ENCODE results near the gene CCDC12.

DNA sequence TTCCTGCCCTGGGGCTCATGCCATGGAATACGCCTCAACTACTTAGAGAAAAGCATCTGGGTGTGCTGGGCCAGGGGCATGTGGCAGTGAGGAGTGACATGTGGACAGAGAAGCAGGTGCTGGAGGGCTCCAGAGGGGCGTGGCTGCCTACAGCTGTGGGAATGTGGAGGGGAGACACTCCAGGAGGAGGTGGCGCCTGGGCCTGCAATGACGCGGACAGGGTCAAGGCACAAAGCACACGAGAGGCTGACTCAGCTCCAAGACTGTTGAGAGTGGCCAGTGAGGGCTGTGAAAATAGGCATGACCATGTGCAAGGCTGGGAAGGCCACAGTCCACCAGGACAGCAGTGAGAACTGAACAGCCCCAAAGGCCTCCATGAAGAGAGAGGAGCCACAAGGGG is 50.5 kb downstream of the CCDC12 start:
- TF ChIP-seq, protein P1, sequence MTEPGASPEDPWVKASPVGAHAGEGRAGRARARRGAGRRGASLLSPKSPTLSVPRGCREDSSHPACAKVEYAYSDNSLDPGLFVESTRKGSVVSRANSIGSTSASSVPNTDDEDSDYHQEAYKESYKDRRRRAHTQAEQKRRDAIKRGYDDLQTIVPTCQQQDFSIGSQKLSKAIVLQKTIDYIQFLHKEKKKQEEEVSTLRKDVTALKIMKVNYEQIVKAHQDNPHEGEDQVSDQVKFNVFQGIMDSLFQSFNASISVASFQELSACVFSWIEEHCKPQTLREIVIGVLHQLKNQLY (CRISPR knock-in tag; conservative IDR thresholded peaks at IDR 0.05), result no peak
- TF ChIP-seq CTCF (IDR thresholded peaks at IDR 0.05 in 2 of 3, conservative IDR thresholded peaks at IDR 0.05 in 1 of 3; ENCODE audit: insufficient read depth in 2 of 3, low read depth in 1 of 3, low read length in 3 of 3) (no peak), ZNF561 (CRISPR knock-in tag; conservative IDR thresholded peaks at IDR 0.05) (no peak), POLR2A (conservative IDR thresholded peaks at IDR 0.05) (no peak)
